Osteocyte (in vitro differentiated cells): ENCODE measurements around the gene ITGB5. TPM values are rescaled to one million over a fixed set of nuclear protein-coding genes. Genes with fewer than 3 reads are reported as not detected.

Experiments
- DNase-seq: peaks from one replicate; pipeline ENCODE4 v3.0.0; 2021; ENCODE audit warnings: mixed read lengths; ENCODE audit not compliant: unreplicated experiment; ENCODE audit errors: extremely low spot score
- H3K27ac Mint-ChIP-seq: one replicate; pipeline ENCODE4 v1.8.0; 2021; ENCODE audit warnings: mild to moderate bottlenecking, mixed read lengths; ENCODE audit not compliant: unreplicated experiment
- H3K27me3 Mint-ChIP-seq: one replicate; pipeline ENCODE4 v1.8.0; 2021; ENCODE audit warnings: mixed read lengths; ENCODE audit not compliant: unreplicated experiment
- H3K36me3 Mint-ChIP-seq: one replicate; pipeline ENCODE4 v1.8.0; 2021; ENCODE audit warnings: mixed read lengths; ENCODE audit not compliant: unreplicated experiment
- H3K4me1 Mint-ChIP-seq: one replicate; pipeline ENCODE4 v1.8.0; 2021; ENCODE audit warnings: mixed read lengths; ENCODE audit not compliant: unreplicated experiment
- H3K4me3 Mint-ChIP-seq: one replicate; pipeline ENCODE4 v1.8.0; 2021; ENCODE audit warnings: mild to moderate bottlenecking, moderate library complexity, mixed read lengths; ENCODE audit not compliant: unreplicated experiment
- H3K9me3 Mint-ChIP-seq: one replicate; pipeline ENCODE4 v1.8.0; 2021; ENCODE audit warnings: mixed read lengths; ENCODE audit not compliant: unreplicated experiment
- CTCF ChIP-seq: fragments of 200-600 bp; sonication (generic); IDR thresholded peaks from 2 replicates; pipeline ENCODE4 v1.5.0; 2021; ENCODE audit warnings: antibody characterized with exemption, mild to moderate bottlenecking, moderate library complexity
- total RNA-seq: library from RNA; stranded (reverse); gene quantifications from 2 replicates; pipeline ENCODE4 v1.2.1, GENCODE V29; 2021

Gene ITGB5
- total RNA-seq, 1 donor from 2014 or later = 419 TPM

- peaks cover 79% of the 10 kb centered on the region for H3K4me1 Mint-ChIP-seq
These were observed 52.1 kb downstream of the ITGB5 start for GRCh38 chr3:124834723-124835718.

GRCh38 chr3:124833710-124834332 lies 53.3 kb downstream of the ITGB5 start:
- Mint-ChIP-seq H3K27ac (peak overlapping the region; percentile 89), H3K27me3 (no peaks in the 10 kb centered on the region), H3K4me3 (no peak overlapping the region), H3K36me3 (peaks cover 44% of the 10 kb centered on the region), H3K9me3 (no peaks in the 10 kb centered on the region), H3K4me1 (peaks cover 86% of the 10 kb centered on the region)
- DNase-seq = no peak
- TF ChIP-seq CTCF = no peak

More at GRCh38 chr3:124834723-124835718, 52.1 kb downstream of the ITGB5 start:
- no peaks in the 10 kb centered on the region for H3K27me3 Mint-ChIP-seq
- H3K36me3 Mint-ChIP-seq = peaks cover 45% of the 10 kb centered on the region
- no peak for DNase-seq
- no peak for TF ChIP-seq CTCF
- peak overlapping the region; percentile 59 for H3K4me3 Mint-ChIP-seq
- H3K27ac Mint-ChIP-seq = peak overlapping the region; percentile 93
- no peaks in the 10 kb centered on the region for H3K9me3 Mint-ChIP-seq

GRCh38 chr3:124832782-124833709 lies 54.1 kb downstream of the ITGB5 start:
- H3K36me3 Mint-ChIP-seq = peaks cover 42% of the 10 kb centered on the region
- H3K4me3 Mint-ChIP-seq = no peak overlapping the region
- no peaks in the 10 kb centered on the region for H3K27me3 Mint-ChIP-seq
- peaks cover 81% of the 10 kb centered on the region for H3K4me1 Mint-ChIP-seq
- H3K27ac Mint-ChIP-seq = peak overlapping the region; percentile 89
- DNase-seq = no peak
- H3K9me3 Mint-ChIP-seq = no peaks in the 10 kb centered on the region
- TF ChIP-seq CTCF = no peak

- DNase-seq = no peak
- Mint-ChIP-seq H3K4me3 (no peak overlapping the region), H3K4me1 (peaks cover 81% of the 10 kb centered on the region), H3K27ac (peak overlapping the region; percentile 89), H3K9me3 (no peaks in the 10 kb centered on the region), H3K27me3 (no peaks in the 10 kb centered on the region), H3K36me3 (peaks cover 41% of the 10 kb centered on the region)
- TF ChIP-seq CTCF = no peak
These were observed 55.5 kb downstream of the ITGB5 start for GRCh38 chr3:124831628-124832199.
